ENCODE results near the gene QPCTL.
"Not testable (repeated sequence)": the region's sequence is repeated elsewhere in the genome, so short reads cannot be mapped to it uniquely, and the experiment has no call there.

Gene QPCTL

GRCh38 chr19:45730368-45731288 is 38.2 kb downstream of the QPCTL start, which contains the start of gene FBXO46:
FBXO46 (minus strand) TSS chr19:45730896; CDS start chr19:45713495, 17,401 bp downstream.
- no peaks in the 10 kb centered on the region for H3K9me3 Mint-ChIP-seq
- peak within 1 kb of the TSS; percentile 94 for H3K4me3 Mint-ChIP-seq
- peaks cover 33% of the 10 kb centered on the region for H3K4me1 Mint-ChIP-seq

GRCh38 chr19:45733160-45733810 is 40.8 kb downstream of the QPCTL start, which contains the start of gene MEIOSIN:
MEIOSIN (plus strand) TSS chr19:45733439; CDS start chr19:45735377, 1,938 bp downstream.
- Mint-ChIP-seq H3K27me3 (no peaks in the 10 kb centered on the region), H3K27ac (no peak within 1 kb of the TSS)

More at GRCh38 chr19:45730368-45731288, 38.2 kb downstream of the QPCTL start, which contains the start of gene FBXO46:
- peak within 1 kb of the TSS; percentile 85 for H3K27ac Mint-ChIP-seq
- H3K27me3 Mint-ChIP-seq, result no peaks in the 10 kb centered on the region
- H3K36me3 Mint-ChIP-seq, result no peaks in the 10 kb centered on the region

GRCh38 chr19:45739498-45740439 is 47.3 kb downstream of the QPCTL start:
- Mint-ChIP-seq H3K27ac (no peak overlapping the region), H3K9me3 (no peaks in the 10 kb centered on the region), H3K36me3 (no peaks in the 10 kb centered on the region), H3K27me3 (no peaks in the 10 kb centered on the region), H3K4me1 (no peaks in the 10 kb centered on the region), H3K4me3 (no peak overlapping the region)

More at GRCh38 chr19:45733160-45733810, 40.8 kb downstream of the QPCTL start, which contains the start of gene MEIOSIN:
- no peak within 1 kb of the TSS for H3K4me3 Mint-ChIP-seq
- no peaks in the 10 kb centered on the region for H3K9me3 Mint-ChIP-seq
- H3K4me1 Mint-ChIP-seq, result peaks cover 22% of the 10 kb centered on the region
- no peaks in the 10 kb centered on the region for H3K36me3 Mint-ChIP-seq

GRCh38 chr19:45742969-45743368 is 50.5 kb downstream of the QPCTL start:
- Mint-ChIP-seq H3K9me3 (no peaks in the 10 kb centered on the region), H3K27ac (no peak overlapping the region), H3K27me3 (no peaks in the 10 kb centered on the region), H3K4me3 (no peak overlapping the region), H3K36me3 (no peaks in the 10 kb centered on the region), H3K4me1 (no peaks in the 10 kb centered on the region)

- H3K9me3 Mint-ChIP-seq, result no peaks in the 10 kb centered on the region
- no peaks in the 10 kb centered on the region for H3K4me1 Mint-ChIP-seq
- no peaks in the 10 kb centered on the region for H3K36me3 Mint-ChIP-seq
- H3K27ac Mint-ChIP-seq, result no peak overlapping the region
- no peak overlapping the region for H3K4me3 Mint-ChIP-seq
- H3K27me3 Mint-ChIP-seq, result no peaks in the 10 kb centered on the region
Observed at GRCh38 chr19:45745606-45746005, 53.1 kb downstream of the QPCTL start.

- no peaks in the 10 kb centered on the region for H3K27me3 Mint-ChIP-seq
- H3K36me3 Mint-ChIP-seq, result no peaks in the 10 kb centered on the region
- no peak overlapping the region for H3K27ac Mint-ChIP-seq
- H3K4me1 Mint-ChIP-seq, result no peaks in the 10 kb centered on the region
- no peaks in the 10 kb centered on the region for H3K9me3 Mint-ChIP-seq
- H3K4me3 Mint-ChIP-seq, result no peak overlapping the region
Observed at GRCh38 chr19:45746866-45747265, 54.4 kb downstream of the QPCTL start.

GRCh38 chr19:45747513-45747912 is 55.0 kb downstream of the QPCTL start:
- Mint-ChIP-seq H3K9me3 (no peaks in the 10 kb centered on the region), H3K4me1 (no peaks in the 10 kb centered on the region), H3K36me3 (no peaks in the 10 kb centered on the region), H3K27ac (no peak overlapping the region), H3K4me3 (no peak overlapping the region), H3K27me3 (no peaks in the 10 kb centered on the region)

- H3K27ac Mint-ChIP-seq, H3K36me3 Mint-ChIP-seq, H3K27me3 Mint-ChIP-seq, H3K9me3 Mint-ChIP-seq, H3K4me3 Mint-ChIP-seq, H3K4me1 Mint-ChIP-seq: not testable (repeated sequence)
Observed at GRCh38 chr19:45751483-45751882, 59.0 kb downstream of the QPCTL start.

GRCh38 chr19:45752639-45753038 is 60.2 kb downstream of the QPCTL start:
- Mint-ChIP-seq H3K4me1 (no peaks in the 10 kb centered on the region), H3K27ac (no peak overlapping the region), H3K4me3 (no peak overlapping the region), H3K27me3 (no peaks in the 10 kb centered on the region), H3K36me3 (no peaks in the 10 kb centered on the region), H3K9me3 (no peaks in the 10 kb centered on the region)

- H3K4me1 Mint-ChIP-seq, result no peaks in the 10 kb centered on the region
- H3K36me3 Mint-ChIP-seq, result no peaks in the 10 kb centered on the region
- H3K27me3 Mint-ChIP-seq, result no peaks in the 10 kb centered on the region
- H3K27ac Mint-ChIP-seq, result no peak overlapping the region
- no peak overlapping the region for H3K4me3 Mint-ChIP-seq
- H3K9me3 Mint-ChIP-seq, result no peaks in the 10 kb centered on the region
Observed at GRCh38 chr19:45753548-45753947, 61.1 kb downstream of the QPCTL start.
